ENCODE data around the gene ITGA2B.
A peak's percentile ranks its signal among the peaks of the same experiment; 100 is the strongest.
"Not testable (repeated sequence)": the region's sequence is repeated elsewhere in the genome, so short reads cannot be mapped to it uniquely, and the experiment has no call there.

ITGA2B gene

DNA sequence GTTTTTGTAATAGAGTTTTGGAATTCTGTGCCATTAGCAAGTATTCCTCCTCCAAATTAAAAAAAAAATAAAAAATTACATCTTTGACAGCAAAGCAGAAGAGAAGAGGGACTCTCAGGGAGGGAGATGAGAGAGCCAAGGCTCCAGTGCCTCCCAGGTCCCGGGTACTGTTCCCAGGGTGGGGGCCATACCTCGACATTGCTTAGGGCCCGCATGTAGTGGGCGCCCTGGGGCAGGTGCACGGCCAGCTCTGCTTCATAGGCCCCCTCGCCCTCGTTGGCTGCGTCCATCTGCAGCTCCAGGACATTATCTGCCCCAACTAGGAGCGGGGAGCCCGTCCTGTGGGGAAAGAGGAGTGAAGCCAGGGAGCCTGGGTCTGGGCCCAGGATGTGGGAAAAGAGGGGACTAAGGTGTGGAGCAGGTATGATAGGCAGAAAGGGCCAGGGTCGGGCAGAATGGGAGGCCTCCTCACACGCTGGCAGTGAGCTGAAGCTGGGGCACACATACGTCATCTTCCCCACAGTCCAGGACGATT lies 11.2 kb downstream of the ITGA2B start:
- no peak overlapping the region for H3K4me3 ChIP-seq (replicated peaks; ENCODE audit: low read depth, low read length)
- TF ChIP-seq, protein P1, sequence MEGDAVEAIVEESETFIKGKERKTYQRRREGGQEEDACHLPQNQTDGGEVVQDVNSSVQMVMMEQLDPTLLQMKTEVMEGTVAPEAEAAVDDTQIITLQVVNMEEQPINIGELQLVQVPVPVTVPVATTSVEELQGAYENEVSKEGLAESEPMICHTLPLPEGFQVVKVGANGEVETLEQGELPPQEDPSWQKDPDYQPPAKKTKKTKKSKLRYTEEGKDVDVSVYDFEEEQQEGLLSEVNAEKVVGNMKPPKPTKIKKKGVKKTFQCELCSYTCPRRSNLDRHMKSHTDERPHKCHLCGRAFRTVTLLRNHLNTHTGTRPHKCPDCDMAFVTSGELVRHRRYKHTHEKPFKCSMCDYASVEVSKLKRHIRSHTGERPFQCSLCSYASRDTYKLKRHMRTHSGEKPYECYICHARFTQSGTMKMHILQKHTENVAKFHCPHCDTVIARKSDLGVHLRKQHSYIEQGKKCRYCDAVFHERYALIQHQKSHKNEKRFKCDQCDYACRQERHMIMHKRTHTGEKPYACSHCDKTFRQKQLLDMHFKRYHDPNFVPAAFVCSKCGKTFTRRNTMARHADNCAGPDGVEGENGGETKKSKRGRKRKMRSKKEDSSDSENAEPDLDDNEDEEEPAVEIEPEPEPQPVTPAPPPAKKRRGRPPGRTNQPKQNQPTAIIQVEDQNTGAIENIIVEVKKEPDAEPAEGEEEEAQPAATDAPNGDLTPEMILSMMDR (IDR thresholded peaks at IDR 0.05; ENCODE audit: low read depth, low read length, missing control alignments), result no peak
- no peak for DNase-seq (ENCODE audit: extremely low read depth, low read depth)

DNA sequence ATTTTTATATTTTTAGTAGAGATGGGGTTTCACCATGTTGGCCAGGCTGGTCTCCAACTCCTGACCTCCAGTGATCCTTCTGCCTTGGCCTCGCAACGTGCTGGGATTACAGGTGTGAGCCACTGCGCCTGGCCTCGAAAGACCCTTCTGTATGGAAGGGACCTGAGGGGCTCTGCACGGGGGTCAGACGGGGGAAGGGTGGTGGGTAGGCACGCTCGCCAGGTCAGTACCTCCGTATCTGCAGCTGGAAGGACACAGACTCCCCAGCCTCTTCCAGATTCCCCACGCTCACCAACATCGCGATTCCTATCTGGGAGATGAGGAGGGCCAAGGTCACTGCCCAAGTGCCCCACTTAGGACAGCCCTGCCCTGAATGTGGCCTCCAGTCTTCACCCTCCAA lies 12.7 kb downstream of the ITGA2B start:
- DNase-seq (ENCODE audit: extremely low read depth, low read depth), result no peak
- TF ChIP-seq, protein P1 (IDR thresholded peaks at IDR 0.05; ENCODE audit: low read depth, low read length, missing control alignments), result no peak
- H3K4me3 ChIP-seq (replicated peaks; ENCODE audit: low read depth, low read length), result no peak overlapping the region

DNA sequence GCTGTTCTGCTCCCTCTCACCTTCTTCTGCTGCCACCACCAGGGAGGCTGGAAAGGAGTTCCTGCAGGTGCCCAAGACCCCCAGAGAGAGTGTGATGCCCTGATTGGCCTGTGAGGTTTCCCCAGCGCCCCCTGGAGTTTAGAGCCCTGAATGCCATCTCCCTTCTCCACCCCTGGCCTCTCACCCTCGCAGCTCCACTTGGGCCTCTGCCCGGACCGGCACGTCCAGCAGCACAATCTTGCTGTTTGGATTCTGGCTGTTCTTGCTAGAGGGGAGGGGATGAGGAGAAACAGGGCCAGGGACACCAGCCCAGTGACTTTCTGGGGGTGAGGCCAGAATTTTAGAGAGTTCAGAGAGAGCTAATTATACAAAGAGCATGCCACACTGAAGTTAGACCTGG lies 13.3 kb downstream of the ITGA2B start:
- DNase-seq (ENCODE audit: extremely low read depth, low read depth), result no peak
- TF ChIP-seq, protein P1 (IDR thresholded peaks at IDR 0.05; ENCODE audit: low read depth, low read length, missing control alignments), result peak; percentile 64
- no peak overlapping the region for H3K4me3 ChIP-seq (replicated peaks; ENCODE audit: low read depth, low read length)

DNA sequence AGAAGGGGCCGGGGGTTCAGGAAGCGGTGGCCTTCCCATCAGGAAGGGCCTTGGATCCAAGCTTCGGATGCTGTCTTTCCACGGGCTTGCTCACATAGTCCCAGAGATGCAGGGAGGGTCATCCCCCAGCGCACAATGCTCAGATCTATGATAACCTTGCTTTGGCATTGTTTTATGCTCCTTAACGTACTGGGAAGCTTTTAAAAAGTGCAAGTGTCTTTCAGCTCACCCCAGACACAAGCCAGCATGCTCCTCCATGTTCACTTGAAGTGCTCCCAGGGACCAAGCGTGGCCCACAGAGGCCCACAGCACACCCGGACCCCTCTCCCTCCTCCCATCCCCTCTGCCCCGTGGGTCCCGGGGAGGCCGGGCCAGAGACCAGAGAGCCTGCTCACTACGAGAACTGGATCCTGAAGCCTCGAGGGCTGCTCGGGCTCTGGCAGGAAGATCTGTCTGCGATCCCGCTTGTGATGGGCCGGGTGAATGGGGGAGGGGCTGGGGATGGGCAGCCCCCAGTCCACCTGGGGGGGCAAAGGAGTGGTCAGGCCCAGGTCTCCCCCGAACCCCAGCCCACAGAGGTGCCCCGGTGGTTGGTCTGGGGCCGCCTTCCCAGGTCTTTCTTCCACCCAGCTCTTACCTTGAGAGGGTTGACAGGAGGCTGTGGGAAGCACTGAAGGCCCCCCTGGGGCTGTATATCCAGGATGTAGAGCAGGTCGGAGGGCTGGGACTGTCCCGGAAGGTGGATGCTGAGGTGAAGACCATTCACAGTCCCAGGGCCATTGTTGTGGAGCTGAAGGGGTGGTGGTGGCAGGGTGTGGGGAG lies 14.0 kb downstream of the ITGA2B start:
- no peak overlapping the region for H3K4me3 ChIP-seq (replicated peaks; ENCODE audit: low read depth, low read length)
- no peak for DNase-seq (ENCODE audit: extremely low read depth, low read depth)
- TF ChIP-seq, protein P1 (IDR thresholded peaks at IDR 0.05; ENCODE audit: low read depth, low read length, missing control alignments), result no peak

DNA sequence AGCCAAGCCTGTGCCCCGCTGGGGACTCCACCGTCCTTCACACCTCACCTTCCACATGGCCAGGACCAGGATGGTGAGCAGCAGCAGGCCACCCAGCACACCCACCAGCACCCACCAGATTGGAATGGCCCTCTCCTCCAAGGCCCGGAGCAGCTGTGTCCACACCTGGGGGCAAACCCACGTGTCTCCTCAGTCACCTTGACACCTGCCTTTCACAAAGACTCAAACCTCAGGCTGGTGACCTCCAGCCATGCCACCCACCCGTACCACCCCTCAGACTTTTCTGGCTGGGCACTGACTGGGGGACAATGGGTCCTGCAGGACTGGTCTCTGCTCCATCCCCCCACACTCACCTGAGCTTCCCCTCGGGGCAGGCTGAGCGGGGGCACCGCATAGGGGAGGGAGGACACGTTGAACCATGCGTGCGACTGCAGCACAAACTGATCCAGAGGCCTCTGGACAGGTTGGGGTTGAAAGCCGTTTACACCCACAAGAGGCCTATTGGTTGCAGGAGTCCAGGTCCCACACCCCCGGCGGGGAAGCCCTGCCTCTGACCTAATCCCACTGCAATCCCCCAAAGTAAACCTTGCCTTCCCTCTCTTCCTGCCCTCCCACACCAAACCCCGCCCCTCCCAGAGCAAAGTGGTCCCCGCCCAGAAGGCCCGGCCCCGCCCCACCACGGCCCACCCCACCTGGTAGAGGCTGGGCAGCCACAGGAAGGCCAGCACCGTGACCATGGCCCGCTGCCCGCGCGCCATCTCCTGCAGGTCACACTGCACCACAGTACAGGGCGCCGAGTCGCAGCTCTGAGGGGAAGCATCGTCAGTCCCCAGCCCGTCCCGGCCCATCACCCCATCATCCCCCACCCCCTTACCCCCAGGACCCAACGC lies 14.9 kb downstream of the ITGA2B start:
- no peak overlapping the region for H3K4me3 ChIP-seq (replicated peaks; ENCODE audit: low read depth, low read length)
- DNase-seq (ENCODE audit: extremely low read depth, low read depth), result no peak

DNA sequence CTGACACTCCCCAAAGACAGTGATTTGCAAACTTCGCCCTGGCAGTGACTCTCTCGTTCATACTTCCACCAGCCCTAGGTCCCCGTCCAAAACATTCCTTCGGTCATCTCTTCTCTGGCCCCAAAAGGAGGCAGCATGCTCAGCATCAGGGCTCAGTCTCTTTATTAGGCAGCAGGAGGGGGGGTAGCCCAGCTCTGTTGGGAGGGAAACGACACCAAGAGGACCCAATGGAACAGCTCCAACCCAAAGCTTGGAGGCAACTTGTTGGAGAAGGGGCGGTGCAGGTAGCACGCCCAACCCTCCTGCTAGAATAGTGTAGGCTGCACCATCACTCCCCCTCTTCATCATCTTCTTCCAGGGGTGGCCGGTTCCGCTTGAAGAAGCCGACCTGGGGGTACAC lies 17.4 kb downstream of the ITGA2B start:
- TF ChIP-seq, protein P1 (IDR thresholded peaks at IDR 0.05; ENCODE audit: low read depth, low read length, missing control alignments), result no peak
- H3K4me3 ChIP-seq (replicated peaks; ENCODE audit: low read depth, low read length), result no peak overlapping the region
- DNase-seq (ENCODE audit: extremely low read depth, low read depth), result no peak

More for the DNA sequence above, 14.9 kb downstream of the ITGA2B start:
- TF ChIP-seq, protein P1 (IDR thresholded peaks at IDR 0.05; ENCODE audit: low read depth, low read length, missing control alignments), result no peak

DNA sequence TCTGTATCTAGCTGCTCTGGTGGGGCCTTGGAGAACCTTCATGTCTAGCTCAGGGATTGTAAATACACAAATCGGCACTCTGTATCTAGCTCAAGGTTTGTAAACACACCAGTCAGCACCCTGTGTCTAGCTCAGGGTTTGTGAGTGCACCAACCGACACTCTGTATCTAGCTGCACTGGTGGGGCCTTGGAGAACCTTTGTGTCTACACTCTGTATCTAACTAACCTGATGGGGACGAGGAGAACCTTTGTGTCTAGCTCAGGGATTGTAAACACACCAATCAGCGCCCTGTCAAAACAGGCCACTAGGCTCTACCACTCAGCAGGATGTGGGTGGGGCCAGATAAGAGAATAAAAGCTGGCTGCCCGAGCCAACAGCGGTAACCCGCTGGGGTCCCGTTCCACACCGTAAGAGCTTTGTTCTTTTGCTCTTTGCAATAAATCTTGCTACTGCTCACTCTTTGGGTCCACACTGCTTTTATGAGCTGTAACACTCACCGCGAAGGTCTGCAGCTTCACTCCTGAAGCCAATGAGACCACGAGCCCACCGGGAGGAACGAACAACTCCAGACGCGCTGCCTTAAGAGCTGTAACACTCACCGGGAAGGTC lies 19.9 kb downstream of the ITGA2B start:
- DNase-seq (ENCODE audit: extremely low read depth, low read depth); H3K4me3 ChIP-seq (replicated peaks; ENCODE audit: low read depth, low read length): not testable (repeated sequence)

DNA sequence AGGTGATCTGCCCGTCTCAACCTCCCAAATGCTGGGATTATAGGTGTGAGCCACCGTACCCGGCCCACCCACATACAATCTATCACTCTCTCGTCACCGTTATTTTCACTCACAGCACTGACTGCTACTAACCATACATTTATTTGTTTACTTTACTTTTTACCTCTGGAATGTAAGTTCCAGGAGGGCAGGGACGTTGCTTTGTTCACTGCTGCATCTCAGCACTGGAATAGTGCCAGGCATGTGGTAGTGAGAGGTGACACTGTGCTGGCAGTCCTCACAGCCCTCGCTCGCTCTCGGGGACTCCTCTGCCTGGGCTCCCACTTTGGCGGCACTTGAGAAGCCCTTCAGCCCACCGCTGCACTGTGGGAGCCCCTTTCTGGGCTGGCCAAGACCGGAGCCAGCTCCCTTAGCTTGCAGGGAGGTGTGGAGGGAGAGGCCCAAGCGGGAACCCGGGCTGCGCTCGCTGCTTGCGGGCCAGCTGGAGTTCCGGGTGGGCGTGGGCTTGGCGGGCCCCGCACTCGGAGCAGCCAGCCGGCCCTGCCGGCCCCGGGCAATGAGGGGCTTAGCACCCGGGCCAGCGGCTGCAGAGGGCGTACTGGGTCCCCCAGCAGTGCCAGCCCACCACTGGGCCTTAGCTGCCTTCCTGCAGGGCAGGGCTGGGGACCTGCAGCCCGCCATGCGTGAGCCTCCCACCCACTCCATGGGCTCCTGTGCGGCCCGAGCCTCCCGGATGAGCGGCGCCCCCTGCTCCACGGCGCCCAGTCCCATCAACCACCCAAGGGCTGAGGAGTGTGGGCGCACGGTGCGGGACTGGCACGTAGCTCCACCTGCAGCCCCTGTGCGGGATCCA lies 20.8 kb downstream of the ITGA2B start:
- not testable (repeated sequence) for DNase-seq (ENCODE audit: extremely low read depth, low read depth); H3K4me3 ChIP-seq (replicated peaks; ENCODE audit: low read depth, low read length)
